HEK293 (cell line): Measurements from ENCODE around the gene EIF3L.
A peak's percentile ranks its signal among the peaks of the same experiment; 100 is the strongest.

ENCODE experiments used
- CTCF ChIA-PET: fragments of 350-600 bp; formaldehyde crosslinking; extraction: SDS; loops from one replicate; lab custom pipeline; 2021; ENCODE audit warnings: antibody characterized with exemption; lab: Yijun Ruan, JAX
- POLR2A ChIA-PET: fragments of 300-600 bp; formaldehyde crosslinking; extraction: SDS; loops from one replicate; lab custom pipeline; 2020; ENCODE audit warnings: antibody characterized with exemption, inconsistent platforms; lab: Yijun Ruan, JAX
- H3K27ac ChIP-seq: fragments of 200-500 bp; sonication (Bioruptor generic); 2 replicates; pipeline ENCODE4 v1.5.1; 2014; ENCODE audit warnings: low read depth, low read length, control low read depth, inconsistent platforms; ENCODE audit errors: extremely low read depth
- H3K36me3 ChIP-seq, 2 experiments: fragments of 200-500 bp in 1 of 2; sonication (Bioruptor generic) in 1 of 2; 1 replicate in 1 of 2; 2 replicates in 1 of 2; pipeline ENCODE4 v1.5.1; 2014 to 2017; ENCODE audit warnings: inconsistent platforms in 2 of 2, low read length in 2 of 2; ENCODE audit not compliant: control insufficient read depth in 2 of 2, insufficient read depth in 1 of 2
- H3K4me1 ChIP-seq: fragments of 200-500 bp; sonication (Bioruptor generic); 2 replicates; pipeline ENCODE4 v1.5.1; 2014; ENCODE audit warnings: mild to moderate bottlenecking, low read length, inconsistent platforms; ENCODE audit not compliant: control insufficient read depth, insufficient read depth
- H3K4me3 ChIP-seq: 2 replicates; pipeline ENCODE4 v1.5.1; 2011; ENCODE audit warnings: low read depth, mild to moderate bottlenecking, control low read depth, low read length, moderate library complexity
- H3K9me3 ChIP-seq: fragments of 200-500 bp; sonication (Bioruptor generic); 2 replicates; pipeline ENCODE4 v1.5.1; 2014; ENCODE audit warnings: low read depth, low read length, inconsistent platforms; ENCODE audit not compliant: control insufficient read depth, insufficient read depth
- BCL11A ChIP-seq: fragments of 450-650 bp; formaldehyde crosslinking; IDR thresholded peaks from 2 replicates; pipeline ENCODE4 v1.5.1; 2016; ENCODE audit warnings: low read depth, missing biosample characterization, missing genetic modification characterization
- FEZF1 ChIP-seq: fragments of 450-650 bp; formaldehyde crosslinking; IDR thresholded peaks from 2 replicates; pipeline ENCODE4 v1.5.1; 2016; ENCODE audit warnings: missing biosample characterization, missing genetic modification characterization
- HIC1 ChIP-seq: fragments of 450-650 bp; formaldehyde crosslinking; IDR thresholded peaks from 2 replicates; pipeline ENCODE4 v1.5.1; 2016; ENCODE audit warnings: missing biosample characterization, missing genetic modification characterization
- INSM2 ChIP-seq: fragments of 450-650 bp; formaldehyde crosslinking; IDR thresholded peaks from 2 replicates; pipeline ENCODE4 v1.5.1; 2016; ENCODE audit warnings: missing biosample characterization, missing genetic modification characterization
- KLF1 ChIP-seq: fragments of 450-650 bp; formaldehyde crosslinking; IDR thresholded peaks from 2 replicates; pipeline ENCODE4 v1.5.1; 2016; ENCODE audit warnings: missing biosample characterization, missing genetic modification characterization
- KLF7 ChIP-seq: fragments of 450-650 bp; formaldehyde crosslinking; IDR thresholded peaks from 2 replicates; pipeline ENCODE4 v1.5.1; 2016; ENCODE audit warnings: missing biosample characterization, missing genetic modification characterization, borderline replicate concordance
- PATZ1 ChIP-seq: fragments of 450-650 bp; formaldehyde crosslinking; IDR thresholded peaks from 2 replicates; pipeline ENCODE4 v1.5.1; 2016; ENCODE audit warnings: missing biosample characterization, missing genetic modification characterization
- RBAK ChIP-seq: fragments of 450-650 bp; formaldehyde crosslinking; IDR thresholded peaks from 2 replicates; pipeline ENCODE4 v1.5.1; 2016; ENCODE audit warnings: missing biosample characterization, missing genetic modification characterization
- SALL2 ChIP-seq: fragments of 450-650 bp; formaldehyde crosslinking; IDR thresholded peaks from 2 replicates; pipeline ENCODE4 v1.5.0; 2017; ENCODE audit warnings: missing biosample characterization, mild to moderate bottlenecking, missing genetic modification characterization, borderline replicate concordance
- SP2 ChIP-seq: fragments of 450-650 bp; formaldehyde crosslinking; IDR thresholded peaks from 2 replicates; pipeline ENCODE4 v1.5.1; 2016; ENCODE audit warnings: missing biosample characterization, missing genetic modification characterization
- SP3 ChIP-seq: fragments of 450-650 bp; formaldehyde crosslinking; IDR thresholded peaks from 2 replicates; pipeline ENCODE4 v1.5.1; 2016; ENCODE audit warnings: missing biosample characterization, missing genetic modification characterization
- SP7 ChIP-seq: fragments of 450-650 bp; formaldehyde crosslinking; IDR thresholded peaks from 2 replicates; pipeline ENCODE4 v1.5.1; 2016; ENCODE audit warnings: missing biosample characterization, missing genetic modification characterization
- WT1 ChIP-seq: fragments of 450-650 bp; formaldehyde crosslinking; IDR thresholded peaks from 2 replicates; pipeline ENCODE4 v1.5.1; 2016; ENCODE audit warnings: missing biosample characterization, missing genetic modification characterization
- ZFP69B ChIP-seq: fragments of 450-650 bp; formaldehyde crosslinking; IDR thresholded peaks from 2 replicates; pipeline ENCODE4 v1.5.1; 2016; ENCODE audit warnings: missing biosample characterization, missing genetic modification characterization
- ZNF169 ChIP-seq: fragments of 450-650 bp; formaldehyde crosslinking; IDR thresholded peaks from 2 replicates; pipeline ENCODE4 v1.5.1; 2016; ENCODE audit warnings: missing biosample characterization, missing genetic modification characterization
- ZNF211 ChIP-seq: fragments of 450-650 bp; formaldehyde crosslinking; IDR thresholded peaks from 2 replicates; pipeline ENCODE4 v1.5.1; 2016; ENCODE audit warnings: low read depth, missing biosample characterization, missing genetic modification characterization
- ZNF223 ChIP-seq: fragments of 450-650 bp; formaldehyde crosslinking; IDR thresholded peaks from 2 replicates; pipeline ENCODE4 v1.5.1; 2016; ENCODE audit warnings: missing biosample characterization, missing genetic modification characterization
- ZNF23 ChIP-seq: fragments of 450-650 bp; formaldehyde crosslinking; IDR thresholded peaks from 2 replicates; pipeline ENCODE4 v1.5.1; 2016; ENCODE audit warnings: missing biosample characterization, missing genetic modification characterization, borderline replicate concordance
- ZNF248 ChIP-seq: fragments of 450-650 bp; formaldehyde crosslinking; IDR thresholded peaks from 2 replicates; pipeline ENCODE4 v1.5.1; 2017; ENCODE audit warnings: missing biosample characterization, missing genetic modification characterization
- ZNF391 ChIP-seq: fragments of 450-650 bp; formaldehyde crosslinking; IDR thresholded peaks from 2 replicates; pipeline ENCODE4 v1.5.1; 2016; ENCODE audit warnings: low read depth, missing biosample characterization, missing genetic modification characterization, borderline replicate concordance
- ZNF473 ChIP-seq: fragments of 450-650 bp; formaldehyde crosslinking; IDR thresholded peaks from 2 replicates; pipeline ENCODE4 v1.5.1; 2017; ENCODE audit warnings: missing biosample characterization, missing genetic modification characterization
- ZNF521 ChIP-seq: fragments of 450-650 bp; formaldehyde crosslinking; IDR thresholded peaks from 2 replicates; pipeline ENCODE4 v1.5.1; 2017; ENCODE audit warnings: missing biosample characterization, mild to moderate bottlenecking, missing genetic modification characterization
- ZNF600 ChIP-seq: fragments of 450-650 bp; formaldehyde crosslinking; IDR thresholded peaks from 2 replicates; pipeline ENCODE4 v1.5.1; 2016; ENCODE audit warnings: missing biosample characterization, missing genetic modification characterization
- ZNF624 ChIP-seq: fragments of 450-650 bp; formaldehyde crosslinking; IDR thresholded peaks from 2 replicates; pipeline ENCODE4 v1.5.1; 2017; ENCODE audit warnings: missing biosample characterization, missing genetic modification characterization
- ZNF639 ChIP-seq: fragments of 450-650 bp; formaldehyde crosslinking; IDR thresholded peaks from 2 replicates; pipeline ENCODE4 v1.5.1; 2016; ENCODE audit warnings: missing biosample characterization, missing genetic modification characterization
- ZNF645 ChIP-seq: fragments of 450-650 bp; formaldehyde crosslinking; IDR thresholded peaks from 2 replicates; pipeline ENCODE4; 2016; ENCODE audit warnings: missing biosample characterization, missing genetic modification characterization
- ZNF747 ChIP-seq: fragments of 450-650 bp; formaldehyde crosslinking; IDR thresholded peaks from 2 replicates; pipeline ENCODE4 v1.5.1; 2016; ENCODE audit warnings: missing biosample characterization, missing genetic modification characterization
- ZSCAN18 ChIP-seq: fragments of 450-650 bp; formaldehyde crosslinking; IDR thresholded peaks from 2 replicates; pipeline ENCODE4 v1.5.1; 2016; ENCODE audit warnings: missing biosample characterization, missing genetic modification characterization

EIF3L gene

GRCh38 chr22:37933711-37934376 lies 84.6 kb downstream of the EIF3L start:
- H3K4me1 ChIP-seq = peaks cover 6% of the 10 kb centered on the region
- peak overlapping the region; percentile 67 for H3K27ac ChIP-seq
- CTCF ChIA-PET = interaction anchor here (0.5 to 3.8 kb wide), 29 partner anchors 8 to 743 kb away, joined by 3 to 25 read pairs (median 5); partner anchors contain the start of genes C22orf23, GCAT, MICALL1 and POLR2F
- H3K9me3 ChIP-seq = no peaks in the 10 kb centered on the region
- POLR2A ChIA-PET = interaction anchor here (0.5 to 2.3 kb wide), 8 partner anchors 10 to 758 kb away, joined by 3 to 11 read pairs (median 4); partner anchors contain the start of genes C22orf23, GCAT, MICALL1 and POLR2F
- H3K36me3 ChIP-seq = peaks cover 11 to 77% of the 10 kb centered on the region in 2 experiments; a peak in 2 of 3 replicates
- no peak overlapping the region for H3K4me3 ChIP-seq
- no peak for TF ChIP-seq ZNF624 (tag by site-specific recombination)
- TF ChIP-seq ZNF600 (tag by site-specific recombination) = peak; percentile 45; the same call in 1 of the 2 replicates
- 0 out of 2 replicates have a peak, but pooled peaks have one; percentile 50 for TF ChIP-seq ZNF639
- 0 out of 2 replicates have a peak, but pooled peaks have one; percentile 84 for TF ChIP-seq INSM2
- no peak for TF ChIP-seq ZNF223 (tag by site-specific recombination)
- TF ChIP-seq ZSCAN18 (tag by site-specific recombination) = no peak
- TF ChIP-seq ZNF23 (tag by site-specific recombination) = no peak
- TF ChIP-seq SALL2 (tag by site-specific recombination) = no peak
- TF ChIP-seq ZNF521 (tag by site-specific recombination) = no peak
- TF ChIP-seq ZNF169 = no peak
- peak; percentile 57; the same call in 1 of the 2 replicates for TF ChIP-seq ZNF391 (tag by site-specific recombination)
- TF ChIP-seq SP2 (tag by site-specific recombination) = no peak
- peak; percentile 74 for TF ChIP-seq SP3
- TF ChIP-seq SP7 (tag by site-specific recombination) = peak; percentile 85
- peak; percentile 97 for TF ChIP-seq KLF1 (tag by site-specific recombination)
- no peak for TF ChIP-seq RBAK (tag by site-specific recombination)
- peak; percentile 55 for TF ChIP-seq WT1 (tag by site-specific recombination)
- TF ChIP-seq KLF7 (tag by site-specific recombination) = peak; percentile 99
- TF ChIP-seq ZNF473 (tag by site-specific recombination) = no peak
- TF ChIP-seq ZNF211 (tag by site-specific recombination) = no peak
- no peak for TF ChIP-seq ZNF248
- peak; percentile 37; the same call in 1 of the 2 replicates for TF ChIP-seq BCL11A
- TF ChIP-seq HIC1 (tag by site-specific recombination) = peak; percentile 89
- peak; percentile 74 for TF ChIP-seq FEZF1 (tag by site-specific recombination)
- TF ChIP-seq ZNF645 = peak; percentile 17; the same call in 1 of the 2 replicates
- no peak for TF ChIP-seq ZNF747 (tag by site-specific recombination)
- TF ChIP-seq ZFP69B (tag by site-specific recombination) = 0 out of 2 replicates have a peak, but pooled peaks have one; percentile 35
- TF ChIP-seq PATZ1 (tag by site-specific recombination) = peak; percentile 93
